GM12874 (cell line): ENCODE measurements around the gene EMC8.

Source experiments
- CTCF ChIP-seq: IDR thresholded peaks from 2 replicates; pipeline ENCODE4 v1.5.1; 2011; ENCODE audit warnings: low read depth, mild to moderate bottlenecking, control low read depth, low read length, moderate library complexity; ENCODE audit not compliant: insufficient read depth

The EMC8 gene

GRCh38 chr16:85777583-85778310 is 21.6 kb downstream of the EMC8 start:
- TF ChIP-seq CTCF: no peak

GRCh38 chr16:85774811-85775210 is 24.5 kb downstream of the EMC8 start:
- TF ChIP-seq CTCF: no peak

- TF ChIP-seq CTCF: no peak
These were observed 25.2 kb downstream of the EMC8 start for GRCh38 chr16:85774136-85774535.

DNA sequence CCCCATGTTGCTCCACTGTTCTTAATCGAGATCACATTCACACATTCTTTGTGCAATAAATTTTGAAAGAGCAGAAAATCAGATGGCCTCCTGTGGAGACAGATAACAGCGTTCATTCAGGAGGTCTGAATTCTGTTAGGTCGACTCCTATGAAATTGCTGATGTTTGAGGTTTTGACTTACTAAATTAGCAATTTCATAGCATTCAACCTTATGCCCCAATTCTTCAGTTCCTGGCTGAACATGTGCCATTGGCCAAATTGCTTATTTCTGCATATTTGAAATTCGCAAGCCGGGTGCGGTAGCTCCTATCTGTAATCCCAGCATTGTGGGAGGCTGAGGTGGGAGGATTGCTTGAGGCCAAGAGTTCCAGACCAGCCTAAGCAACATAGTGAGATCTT is 26.3 kb downstream of the EMC8 start:
- TF ChIP-seq CTCF: no peak

GRCh38 chr16:85770741-85771140 is 28.6 kb downstream of the EMC8 start:
- no peak for TF ChIP-seq CTCF

- no peak for TF ChIP-seq CTCF
These were observed 31.1 kb downstream of the EMC8 start for GRCh38 chr16:85768199-85768598.

DNA sequence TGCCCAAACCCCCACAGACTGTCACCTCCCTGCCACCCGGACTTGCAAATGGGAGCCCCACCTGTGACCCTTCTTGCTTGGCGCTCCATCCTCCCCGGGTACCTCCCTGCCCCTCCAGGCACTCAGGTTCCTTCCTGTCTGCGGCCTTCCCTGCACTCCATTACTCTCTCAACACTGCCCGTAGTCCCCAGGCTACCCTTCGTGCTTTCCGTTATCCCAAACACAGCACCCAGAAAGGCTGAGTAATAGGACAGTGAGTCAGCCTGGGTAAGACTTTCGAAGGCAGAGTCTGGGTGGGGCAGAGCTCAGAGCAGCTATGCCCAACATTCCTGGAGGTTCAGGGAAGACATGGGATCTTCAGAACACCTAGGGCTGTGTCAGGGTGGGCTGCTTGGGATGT is 31.8 kb downstream of the EMC8 start:
- TF ChIP-seq CTCF: no peak
